ENCODE measurements around the gene UNC13A.

The UNC13A gene

GRCh38 chr19:17625980-17626379 lies 62.2 kb downstream of the UNC13A start:
- Histone ChIP-seq H3K36me3 (ENCODE audit: low read length) (no peaks in the 10 kb centered on the region), H3K9me3 (ENCODE audit: insufficient read depth, low read length) (no peaks in the 10 kb centered on the region), H4K20me1 (ENCODE audit: low read depth, low read length) (no peaks in the 10 kb centered on the region), H3K9ac (ENCODE audit: low read length) (no peak overlapping the region), H3K9me2 (replicated peaks; ENCODE audit: insufficient read depth, low read length) (no peaks in the 10 kb centered on the region), H3K4me3 (ENCODE audit: insufficient read depth, low read length, poor library complexity, severe bottlenecking) (no peak overlapping the region), H3F3A (ENCODE audit: insufficient read depth) (no peaks in the 10 kb centered on the region), H3K4me2 (ENCODE audit: low read depth, low read length, poor library complexity, severe bottlenecking) (no peak overlapping the region), H3K79me2 (ENCODE audit: insufficient read depth, low read length) (no peaks in the 10 kb centered on the region), H3K27me3 (ENCODE audit: low read length) (no peaks in the 10 kb centered on the region), H3K27ac (ENCODE audit: low read depth, low read length) (no peak overlapping the region), H2AFZ (ENCODE audit: low read depth, low read length, severe bottlenecking) (no peak overlapping the region)
- TF ChIP-seq EZH2phosphoT487 (conservative IDR thresholded peaks at IDR 0.05; ENCODE audit: low read length), result no peak
- no peak for TF ChIP-seq CTCF (IDR thresholded peaks at IDR 0.05; ENCODE audit: insufficient read depth, low read length, poor library complexity, severe bottlenecking)

- H3K27ac ChIP-seq (ENCODE audit: low read depth, low read length), result no peak overlapping the region
- H3F3A ChIP-seq (ENCODE audit: insufficient read depth), result no peaks in the 10 kb centered on the region
- H3K4me2 ChIP-seq (ENCODE audit: low read depth, low read length, poor library complexity, severe bottlenecking), result no peak overlapping the region
- H3K27me3 ChIP-seq (ENCODE audit: low read length), result no peaks in the 10 kb centered on the region
- H3K79me2 ChIP-seq (ENCODE audit: insufficient read depth, low read length), result no peaks in the 10 kb centered on the region
- no peaks in the 10 kb centered on the region for H4K20me1 ChIP-seq (ENCODE audit: low read depth, low read length)
- no peak overlapping the region for H3K4me3 ChIP-seq (ENCODE audit: insufficient read depth, low read length, poor library complexity, severe bottlenecking)
- no peaks in the 10 kb centered on the region for H3K36me3 ChIP-seq (ENCODE audit: low read length)
- no peak for TF ChIP-seq CTCF (IDR thresholded peaks at IDR 0.05; ENCODE audit: insufficient read depth, low read length, poor library complexity, severe bottlenecking)
- TF ChIP-seq EZH2phosphoT487 (conservative IDR thresholded peaks at IDR 0.05; ENCODE audit: low read length), result no peak
- H3K9me2 ChIP-seq (replicated peaks; ENCODE audit: insufficient read depth, low read length), result no peaks in the 10 kb centered on the region
- no peak overlapping the region for H3K9ac ChIP-seq (ENCODE audit: low read length)
- H3K9me3 ChIP-seq (ENCODE audit: insufficient read depth, low read length), result no peaks in the 10 kb centered on the region
- H2AFZ ChIP-seq (ENCODE audit: low read depth, low read length, severe bottlenecking), result no peak overlapping the region
Measured at GRCh38 chr19:17625043-17625442, 63.1 kb downstream of the UNC13A start.

- H3F3A ChIP-seq (ENCODE audit: insufficient read depth), result no peaks in the 10 kb centered on the region
Measured at GRCh38 chr19:17624314-17624991, 63.7 kb downstream of the UNC13A start.

More at GRCh38 chr19:17624314-17624991, 63.7 kb downstream of the UNC13A start:
- Histone ChIP-seq H2AFZ (ENCODE audit: low read depth, low read length, severe bottlenecking) (no peak overlapping the region), H4K20me1 (ENCODE audit: low read depth, low read length) (no peaks in the 10 kb centered on the region), H3K36me3 (ENCODE audit: low read length) (no peaks in the 10 kb centered on the region), H3K4me3 (ENCODE audit: insufficient read depth, low read length, poor library complexity, severe bottlenecking) (no peak overlapping the region), H3K9ac (ENCODE audit: low read length) (no peak overlapping the region), H3K4me2 (ENCODE audit: low read depth, low read length, poor library complexity, severe bottlenecking) (no peak overlapping the region), H3K9me3 (ENCODE audit: insufficient read depth, low read length) (no peaks in the 10 kb centered on the region), H3K27ac (ENCODE audit: low read depth, low read length) (no peak overlapping the region), H3K79me2 (ENCODE audit: insufficient read depth, low read length) (no peaks in the 10 kb centered on the region), H3K27me3 (ENCODE audit: low read length) (no peaks in the 10 kb centered on the region), H3K9me2 (replicated peaks; ENCODE audit: insufficient read depth, low read length) (no peaks in the 10 kb centered on the region)
- no peak for TF ChIP-seq CTCF (IDR thresholded peaks at IDR 0.05; ENCODE audit: insufficient read depth, low read length, poor library complexity, severe bottlenecking)
- no peak for TF ChIP-seq EZH2phosphoT487 (conservative IDR thresholded peaks at IDR 0.05; ENCODE audit: low read length)
